LHCN-M2 (cell line): ENCODE measurements around the gene PACC1. TPM values are rescaled to one million over a fixed set of nuclear protein-coding genes. Genes with fewer than 3 reads are reported as not detected.
A peak's percentile ranks its signal among the peaks of the same experiment; 100 is the strongest.
"Not testable (repeated sequence)": the region's sequence is repeated elsewhere in the genome, so short reads cannot be mapped to it uniquely, and the experiment has no call there.

Source experiments
- DNase-seq: peaks from one replicate; pipeline ENCODE4 v3.0.0-alpha.2; 2012; ENCODE audit warnings: low read depth
- total RNA-seq: library from RNA; depleted of rRNA; stranded (reverse); fragments of >200 nt; gene quantifications from 2 replicates; pipeline ENCODE4 v1.2.3, GENCODE V29; 2014; rRNA removed

PACC1 gene
- total RNA-seq, 1 experiment from 2014 or later, result 10.7 TPM

DNA sequence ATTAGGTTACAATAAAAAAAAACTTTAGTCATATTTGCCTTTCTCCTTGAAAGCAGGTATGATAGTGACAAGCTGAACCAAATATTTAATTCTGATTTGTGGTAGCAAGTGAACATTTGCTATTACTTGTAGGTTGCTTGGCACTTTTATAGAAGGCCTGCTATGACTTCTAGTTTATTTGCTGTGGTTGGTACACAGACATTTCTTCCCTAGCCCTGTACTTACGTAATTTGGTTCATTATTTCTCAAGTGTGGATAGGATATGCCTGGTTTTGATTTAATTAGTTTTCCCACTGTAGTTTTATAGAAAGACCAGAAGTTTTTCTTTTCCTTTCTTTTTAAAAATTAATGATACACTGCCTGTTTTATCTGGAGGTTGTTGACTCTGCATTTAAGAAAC is 73.6 kb downstream of the PACC1 start:
- no peak for DNase-seq

DNA sequence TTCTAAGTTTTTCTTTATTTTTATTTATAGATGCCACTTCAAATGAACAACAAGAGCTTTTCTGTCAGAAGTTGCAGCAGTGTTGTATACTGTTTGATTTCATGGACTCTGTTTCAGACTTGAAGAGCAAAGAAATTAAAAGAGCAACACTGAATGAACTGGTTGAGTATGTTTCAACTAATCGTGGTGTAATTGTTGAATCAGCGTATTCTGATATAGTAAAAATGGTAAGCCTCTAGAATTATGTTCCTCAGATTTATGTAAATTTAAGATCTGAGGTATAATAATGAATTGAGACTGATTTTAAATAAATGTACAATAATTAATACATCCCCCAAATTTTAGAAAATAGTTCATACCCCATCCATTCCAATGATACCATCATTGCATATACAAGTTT is 85.6 kb downstream of the PACC1 start:
- DNase-seq, result no peak

- peak; percentile 10 for DNase-seq
Observed at GRCh38 chr1:212328248-212328647, 86.4 kb downstream of the PACC1 start.

DNA sequence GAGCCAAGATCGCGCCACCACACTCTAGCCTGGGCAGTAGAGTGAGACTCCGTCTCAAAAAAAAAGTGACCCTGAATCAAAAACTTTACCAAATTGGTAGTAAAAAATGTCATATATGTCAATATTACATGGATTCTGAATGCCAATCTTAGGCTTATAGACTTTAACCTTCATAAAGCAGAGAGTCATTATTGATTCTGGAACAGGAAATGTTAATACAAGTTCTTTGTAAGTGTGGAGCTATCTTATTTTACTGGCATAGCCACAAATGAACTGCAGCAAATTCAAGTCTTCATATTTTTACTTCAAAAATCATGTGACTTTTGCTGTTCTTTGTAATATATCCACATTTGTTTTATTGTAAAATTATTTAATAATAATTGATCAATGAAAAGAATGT is 88.1 kb downstream of the PACC1 start:
- DNase-seq, result no peak

- no peak for DNase-seq
Observed at GRCh38 chr1:212323066-212323465, 91.6 kb downstream of the PACC1 start.

DNA sequence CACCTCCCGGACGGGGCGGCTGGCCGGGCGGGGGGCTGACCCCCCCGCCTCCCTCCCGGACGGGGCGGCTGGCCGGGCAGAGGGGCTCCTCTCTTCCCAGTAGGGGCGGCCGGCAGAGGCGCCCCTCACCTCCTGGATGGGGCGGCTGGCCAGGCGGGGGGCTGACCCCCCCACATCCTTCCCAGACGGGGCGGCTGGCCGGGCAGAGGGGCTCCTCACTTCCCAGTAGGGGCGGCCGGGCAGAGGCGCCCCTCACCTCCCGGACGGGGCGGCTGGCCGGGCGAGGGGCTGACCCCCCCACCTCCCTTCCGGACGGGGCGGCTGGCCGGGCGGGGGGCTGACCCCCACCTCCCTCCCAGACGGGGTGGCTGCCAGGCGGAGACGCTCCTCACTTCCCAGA is 93.7 kb downstream of the PACC1 start:
- not testable (repeated sequence) for DNase-seq

GRCh38 chr1:212317916-212318315 is 96.8 kb downstream of the PACC1 start:
- peak; percentile 5 for DNase-seq

DNA sequence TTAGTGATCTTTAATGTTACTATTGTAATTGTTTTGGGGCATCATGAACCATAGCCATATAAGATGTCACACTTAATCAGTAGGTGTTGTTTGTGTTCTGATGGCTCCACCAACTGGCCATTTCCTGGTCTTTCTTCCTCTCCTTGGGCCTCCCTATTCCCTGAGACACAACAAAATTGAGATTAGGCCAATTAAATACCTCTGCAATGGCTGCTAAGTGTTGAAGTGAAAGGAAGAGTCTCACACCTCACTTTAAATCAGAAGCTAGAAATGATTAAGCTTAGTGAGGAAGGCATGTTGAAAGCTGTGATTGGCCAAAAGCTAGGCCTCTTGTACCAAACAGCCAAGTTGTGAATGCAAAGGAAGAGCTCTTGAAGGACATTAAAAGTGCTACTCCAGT is 98.8 kb downstream of the PACC1 start:
- DNase-seq, result peak; percentile 44

DNA sequence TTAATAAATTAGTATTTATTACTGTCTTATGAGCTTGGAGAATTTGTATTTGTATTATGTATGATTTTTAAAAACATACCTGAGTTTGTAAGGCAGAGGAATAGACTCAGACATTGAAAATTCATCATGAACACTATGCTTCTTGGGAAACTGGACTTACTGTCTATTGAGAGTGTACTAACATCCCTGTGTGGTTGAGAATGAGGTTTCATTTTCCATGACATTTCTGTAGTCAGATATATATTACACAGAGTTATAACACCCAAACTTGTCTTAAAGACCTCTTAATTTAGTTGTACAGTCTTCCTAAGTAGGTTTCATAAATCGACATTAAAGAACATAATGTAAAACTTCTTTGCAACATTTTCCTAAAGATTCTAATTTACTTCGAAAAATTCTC is 99.5 kb downstream of the PACC1 start:
- no peak for DNase-seq

Other genes starting within 250 kb of the PACC1 start
- 11.5 and 13.0 TPM in 2 replicates for gene PPP2R5A, start 129.5 kb downstream of the PACC1 start, total RNA-seq
- 58.0 and 63.1 TPM in 2 replicates for gene NENF, start 18.0 kb upstream of the PACC1 start, total RNA-seq
- gene ATF3, start 193.9 kb upstream of the PACC1 start, total RNA-seq, result 0.58 and 1.1 TPM in 2 replicates